IMR-90 (cell line): ENCODE measurements around the gene DNAJC4. TPM values are rescaled to one million over a fixed set of nuclear protein-coding genes. Genes with fewer than 3 reads are reported as not detected.

ENCODE experiments used
- ATAC-seq: fragments of 200-7000 bp; cut with Tn5 transposase; 2 replicates; pipeline ENCODE4 v1.9.1; 2020; ENCODE audit warnings: low read depth, mild to moderate bottlenecking, moderate library complexity
- BruUV-seq: library from RNA; stranded (reverse); fragments of 400-500 nt; replicated peaks from 2 replicates; lab custom pipeline; 2021; lab: Mats Ljungman, UMichigan
- CTCF ChIA-PET: fragments of 300-600 bp; formaldehyde crosslinking; extraction: SDS; loops from one replicate; lab custom pipeline; 2021; ENCODE audit warnings: antibody characterized with exemption; lab: Yijun Ruan, JAX
- POLR2A ChIA-PET: fragments of 300-600 bp; sonication (Branson Sonifier 250); formaldehyde crosslinking; loops from one replicate; lab custom pipeline; 2022; ENCODE audit warnings: antibody characterized with exemption; ENCODE audit not compliant: unreplicated experiment; lab: Charles Lee
- DNase-seq: peaks from one replicate; pipeline ENCODE4 v3.0.0; 2013
- H2AFZ ChIP-seq: replicated peaks from 2 replicates; pipeline ENCODE3; 2013; ENCODE audit warnings: low read length, mild to moderate bottlenecking; ENCODE audit not compliant: poor library complexity
- H2AK5ac ChIP-seq: 2 replicates; pipeline ENCODE4 v1.6.1; 2013; ENCODE audit warnings: low read depth, low read length, inconsistent platforms
- H2AK9ac ChIP-seq: replicated peaks from 2 replicates; pipeline ENCODE3; 2013; ENCODE audit warnings: mild to moderate bottlenecking, low read depth, low read length, moderate library complexity; ENCODE audit not compliant: poor library complexity
- H2BK120ac ChIP-seq: 2 replicates; pipeline ENCODE4 v1.6.1; 2013; ENCODE audit warnings: low read depth, low read length, inconsistent platforms
- H2BK15ac ChIP-seq: 3 replicates; pipeline ENCODE4 v1.6.1; 2013; ENCODE audit warnings: low read depth, low read length, inconsistent platforms
- H2BK20ac ChIP-seq: 2 replicates; pipeline ENCODE4 v1.6.1; 2013; ENCODE audit warnings: low read depth, mild to moderate bottlenecking, inconsistent platforms, low read length, moderate library complexity
- H2BK5ac ChIP-seq: 2 replicates; pipeline ENCODE4 v1.6.1; 2013; ENCODE audit warnings: mild to moderate bottlenecking, low read depth, low read length, inconsistent platforms; ENCODE audit not compliant: poor library complexity, severe bottlenecking
- H3K14ac ChIP-seq: replicated peaks from 2 replicates; pipeline ENCODE4 v1.6.1; 2013; ENCODE audit warnings: low read depth, low read length, inconsistent platforms
- H3K18ac ChIP-seq: 2 replicates; pipeline ENCODE4 v1.6.1; 2013; ENCODE audit warnings: low read depth, low read length, control low read depth
- H3K23ac ChIP-seq: 2 replicates; pipeline ENCODE4 v1.6.1; 2013; ENCODE audit warnings: low read depth, low read length, inconsistent platforms
- H3K27ac ChIP-seq: 2 replicates; pipeline ENCODE4 v1.5.1; 2013; ENCODE audit warnings: mild to moderate bottlenecking, control low read depth, low read length; ENCODE audit not compliant: insufficient read depth
- H3K27me3 ChIP-seq: 2 replicates; pipeline ENCODE4 v1.6.1; 2013; ENCODE audit warnings: low read length; ENCODE audit not compliant: control insufficient read depth, insufficient read depth
- H3K36me3 ChIP-seq: 2 replicates; pipeline ENCODE4 v1.6.1; 2013; ENCODE audit warnings: low read length, mixed read lengths; ENCODE audit not compliant: control insufficient read depth, insufficient read depth
- H3K4ac ChIP-seq: 2 replicates; pipeline ENCODE4 v1.6.1; 2013; ENCODE audit warnings: low read depth, low read length, inconsistent platforms
- H3K4me1 ChIP-seq: 2 replicates; pipeline ENCODE4 v1.6.1; 2013; ENCODE audit warnings: low read length, mixed read lengths; ENCODE audit not compliant: control insufficient read depth, insufficient read depth
- H3K4me2 ChIP-seq: 2 replicates; pipeline ENCODE4 v1.6.1; 2013; ENCODE audit warnings: low read depth, mild to moderate bottlenecking, control low read depth, low read length, moderate library complexity
- H3K4me3 ChIP-seq: 2 replicates; pipeline ENCODE4 v1.5.1; 2013; ENCODE audit warnings: low read depth, mild to moderate bottlenecking, control low read depth, low read length, moderate library complexity; ENCODE audit not compliant: insufficient read depth
- H3K56ac ChIP-seq: 2 replicates; pipeline ENCODE4 v1.6.1; 2013; ENCODE audit warnings: low read length, inconsistent platforms; ENCODE audit not compliant: insufficient read depth; ENCODE audit errors: extremely low read depth
- H3K79me1 ChIP-seq, 2 experiments: 2 replicates each; pipeline ENCODE4 v1.6.1; 2013; ENCODE audit warnings: low read length in 2 of 2, inconsistent platforms in 1 of 2, low read depth in 1 of 2
- H3K9ac ChIP-seq: 2 replicates; pipeline ENCODE4 v1.6.1; 2013; ENCODE audit warnings: low read depth, low read length, control low read depth
- H3K9me1 ChIP-seq: 2 replicates; pipeline ENCODE4 v1.6.1; 2013; ENCODE audit warnings: low read length, inconsistent platforms; ENCODE audit not compliant: insufficient read depth
- H3K9me3 ChIP-seq: 2 replicates; pipeline ENCODE4 v1.6.1; 2013; ENCODE audit warnings: low read length; ENCODE audit not compliant: control insufficient read depth, insufficient read depth
- H4K20me1 ChIP-seq: 2 replicates; pipeline ENCODE4 v1.6.1; 2013; ENCODE audit warnings: low read length, inconsistent platforms; ENCODE audit not compliant: insufficient read depth
- H4K5ac ChIP-seq: 2 replicates; pipeline ENCODE4 v1.6.1; 2013; ENCODE audit warnings: mild to moderate bottlenecking, low read depth, low read length, control low read depth
- H4K8ac ChIP-seq, 2 experiments: 2 replicates each; pipeline ENCODE4 v1.6.1; 2013; ENCODE audit warnings: low read depth in 2 of 2, low read length in 2 of 2, control low read depth in 1 of 2, inconsistent platforms in 1 of 2
- H4K91ac ChIP-seq: 2 replicates; pipeline ENCODE4 v1.6.1; 2013; ENCODE audit warnings: low read depth, low read length, inconsistent platforms; ENCODE audit not compliant: insufficient read depth
- CHD1 ChIP-seq: IDR thresholded peaks from 2 replicates; pipeline ENCODE4 v1.6.1; 2012; ENCODE audit warnings: low read depth, low read length, improper control_type of control experiment
- CTCF ChIP-seq: conservative IDR thresholded peaks from 2 replicates; pipeline ENCODE4 v1.5.1; 2012; ENCODE audit warnings: mild to moderate bottlenecking, low read depth, low read length, improper control_type of control experiment
- ELK1 ChIP-seq: fragments of 150-350 bp; IDR thresholded peaks from 2 replicates; pipeline ENCODE4 v1.6.1; 2016; ENCODE audit warnings: low read depth, mild to moderate bottlenecking, low read length, moderate library complexity, borderline replicate concordance
- MXI1 ChIP-seq: IDR thresholded peaks from 2 replicates; pipeline ENCODE4 v1.6.1; 2012; ENCODE audit warnings: low read depth, mild to moderate bottlenecking, low read length, moderate library complexity, borderline replicate concordance
- NFE2L2 ChIP-seq: fragments of 150-350 bp; IDR thresholded peaks from 2 replicates; pipeline ENCODE4 v1.6.1; 2016; ENCODE audit warnings: low read depth, mild to moderate bottlenecking, low read length
- POLR2A ChIP-seq: IDR thresholded peaks from 2 replicates; pipeline ENCODE4 v1.6.1; 2012; ENCODE audit warnings: mild to moderate bottlenecking, low read depth, low read length
- RAD21 ChIP-seq: IDR thresholded peaks from 2 replicates; pipeline ENCODE4 v1.6.1; 2012; ENCODE audit warnings: low read length, improper control_type of control experiment
- RCOR1 ChIP-seq: IDR thresholded peaks from 2 replicates; pipeline ENCODE4 v1.6.1; 2012; ENCODE audit warnings: mild to moderate bottlenecking, low read length, improper control_type of control experiment; ENCODE audit not compliant: insufficient replicate concordance
- SMC3 ChIP-seq: fragments of 150-350 bp; IDR thresholded peaks from 2 replicates; pipeline ENCODE4 v1.6.1; 2016; ENCODE audit warnings: low read depth, mild to moderate bottlenecking, antibody characterized with exemption, low read length, moderate library complexity
- USF2 ChIP-seq: fragments of 150-350 bp; IDR thresholded peaks from 2 replicates; pipeline ENCODE4 v1.6.1; 2017; ENCODE audit warnings: mild to moderate bottlenecking, antibody characterized with exemption, low read length, low read depth
- WGBS, 2 experiments: methylation state at CpG; one replicate each; pipeline versions ENCODE4 v1.1.5 to v1.1.7; 2013; ENCODE audit warnings: missing lambda C conversion rate in 2 of 2; ENCODE audit not compliant: insufficient read length in 1 of 2; ENCODE audit errors: extremely low coverage in 2 of 2; 5-methylcytosine and 5-hydroxymethylcytosine counted together
- dilution Hi-C: fragments of 300-500 bp; cut with HindIII; formaldehyde crosslinking; loops from one replicate; pipeline ENCODE4 v1.14.3; 2018; ENCODE audit warnings: low sequenced_read_pairs; ENCODE audit not compliant: unreplicated experiment
- in situ Hi-C: fragments of 300-500 bp; cut with MboI; formaldehyde crosslinking; loops from 3 replicates; pipeline ENCODE4 v1.14.3; 2019; ENCODE audit warnings: low sequenced_read_pairs, inconsistent platforms, mixed read lengths
- intact Hi-C: fragments of 100-400 bp; cut with micrococcal nuclease; formaldehyde crosslinking; loops from 2 replicates; pipeline ENCODE4 v1.10.0; 2022
- polyA plus RNA-seq, 3 experiments: library from polyadenylated mRNA; depleted of rRNA; stranded (reverse); fragments of >200 nt; gene quantifications; 2 replicates each; pipeline ENCODE4 v1.2.3, GENCODE V29; 2012; ENCODE audit warnings: low replicate concordance in 1 of 3
- total RNA-seq: library from RNA; depleted of rRNA; stranded (reverse); fragments of >200 nt; gene quantifications from 2 replicates; pipeline ENCODE4 v1.2.3, GENCODE V29; 2012

DNAJC4 gene
- total and polyA plus RNA-seq, 2 of the 4 experiments (the other 2 are of a cell fraction): 2.2 to 22.8 TPM

GRCh38 chr11:64204080-64204440, 26.3 kb upstream of the DNAJC4 start:
- no peak for DNase-seq
- Histone ChIP-seq H4K5ac (no peak overlapping the region), H2AFZ (no peak overlapping the region), H4K91ac (no peak overlapping the region), H3K27me3 (no peaks in the 10 kb centered on the region), H3K23ac (no peak overlapping the region), H2AK5ac (no peak overlapping the region), H3K4ac (no peak overlapping the region; the same call in 1 of the 2 replicates), H3K18ac (no peak overlapping the region), H2BK20ac (no peak overlapping the region), H3K9me3 (no peaks in the 10 kb centered on the region), H3K9ac (no peak overlapping the region), H2BK15ac (no peak overlapping the region), H4K20me1 (peaks cover 13% of the 10 kb centered on the region; the same call in 1 of the 2 replicates), H3K4me1 (peaks cover 10% of the 10 kb centered on the region), H2BK5ac (no peak overlapping the region), H4K8ac (no peak overlapping the region), H3K27ac (no peak overlapping the region), H2AK9ac (no peak overlapping the region), H3K56ac (no peak overlapping the region), H3K9me1 (no peaks in the 10 kb centered on the region), H2BK120ac (no peak overlapping the region), H3K4me2 (no peak overlapping the region), H3K36me3 (peaks cover 56% of the 10 kb centered on the region), H3K14ac (no peak overlapping the region), H3K79me1 (peaks cover 0 to 44% of the 10 kb centered on the region in 2 experiments; a peak in 3 of 4 replicates), H3K4me3 (no peak overlapping the region)
- WGBS, 2 experiments: no CpG with 5 or more reads among the region's 16 CpGs
- intact Hi-C loops (loop anchor here (1.0 to 10.0 kb wide), 2 partner anchors 97 to 451 kb away; no protein-coding TSS in a partner anchor), dilution Hi-C loops (no loop called here), in situ Hi-C loops (loop anchor here (5.0 kb wide), 1 partner anchor 98 kb away; the partner anchor contains the start of gene CATSPERZ)
- CTCF ChIA-PET: interaction anchor here (0.6 to 2.0 kb wide), 10 partner anchors 11 to 151 kb away, joined by 3 to 12 read pairs (median 6); partner anchors contain the start of genes ESRRA and FKBP2
- POLR2A ChIA-PET: interaction anchor here (0.6 kb wide), 1 partner anchor 97 kb away, joined by 5 read pairs; no protein-coding TSS in a partner anchor
- no peak for TF ChIP-seq MXI1
- no peak for TF ChIP-seq SMC3
- no peak for TF ChIP-seq RCOR1
- TF ChIP-seq USF2: no peak
- no peak for TF ChIP-seq NFE2L2
- TF ChIP-seq CTCF: no peak
- TF ChIP-seq CHD1: no peak
- no peak for TF ChIP-seq ELK1
- no peak for TF ChIP-seq RAD21
- TF ChIP-seq POLR2A: no peak
- TSS peak; percentile 96 for BruUV-seq
- no peak for ATAC-seq
